Ectodermal cell (in vitro differentiated cells): ENCODE measurements around the gene GRID2IP.
A peak's percentile ranks its signal among the peaks of the same experiment; 100 is the strongest.

ENCODE experiments used
- H3K27ac ChIP-seq: 2 replicates; pipeline ENCODE4 v1.7.0; 2013; ENCODE audit warnings: mild to moderate bottlenecking, low read depth, low read length; ENCODE audit not compliant: insufficient read depth, poor library complexity, severe bottlenecking
- H3K27me3 ChIP-seq: 2 replicates; pipeline ENCODE4 v1.7.0; 2013; ENCODE audit warnings: mild to moderate bottlenecking, low read length; ENCODE audit not compliant: insufficient read depth, control insufficient read depth, poor library complexity, severe bottlenecking
- H3K36me3 ChIP-seq: one replicate; pipeline ENCODE4 v1.7.0; 2013; ENCODE audit warnings: low read length; ENCODE audit not compliant: control insufficient read depth, insufficient read depth
- H3K4me1 ChIP-seq: one replicate; pipeline ENCODE4 v1.7.0; 2013; ENCODE audit warnings: low read length; ENCODE audit not compliant: control insufficient read depth, insufficient read depth
- H3K4me3 ChIP-seq: 2 replicates; pipeline ENCODE4 v1.7.0; 2013; ENCODE audit warnings: low read depth, low read length, control low read depth; ENCODE audit not compliant: insufficient read depth
- H3K9me3 ChIP-seq: 2 replicates; pipeline ENCODE4 v1.7.0; 2013; ENCODE audit warnings: mild to moderate bottlenecking, low read length, moderate library complexity; ENCODE audit not compliant: control insufficient read depth
- WGBS, 2 experiments: methylation state at CpG; one replicate each; pipeline ENCODE4 v1.1.7; 2013; ENCODE audit warnings: missing lambda C conversion rate in 2 of 2; 5-methylcytosine and 5-hydroxymethylcytosine counted together

GRID2IP gene

DNA sequence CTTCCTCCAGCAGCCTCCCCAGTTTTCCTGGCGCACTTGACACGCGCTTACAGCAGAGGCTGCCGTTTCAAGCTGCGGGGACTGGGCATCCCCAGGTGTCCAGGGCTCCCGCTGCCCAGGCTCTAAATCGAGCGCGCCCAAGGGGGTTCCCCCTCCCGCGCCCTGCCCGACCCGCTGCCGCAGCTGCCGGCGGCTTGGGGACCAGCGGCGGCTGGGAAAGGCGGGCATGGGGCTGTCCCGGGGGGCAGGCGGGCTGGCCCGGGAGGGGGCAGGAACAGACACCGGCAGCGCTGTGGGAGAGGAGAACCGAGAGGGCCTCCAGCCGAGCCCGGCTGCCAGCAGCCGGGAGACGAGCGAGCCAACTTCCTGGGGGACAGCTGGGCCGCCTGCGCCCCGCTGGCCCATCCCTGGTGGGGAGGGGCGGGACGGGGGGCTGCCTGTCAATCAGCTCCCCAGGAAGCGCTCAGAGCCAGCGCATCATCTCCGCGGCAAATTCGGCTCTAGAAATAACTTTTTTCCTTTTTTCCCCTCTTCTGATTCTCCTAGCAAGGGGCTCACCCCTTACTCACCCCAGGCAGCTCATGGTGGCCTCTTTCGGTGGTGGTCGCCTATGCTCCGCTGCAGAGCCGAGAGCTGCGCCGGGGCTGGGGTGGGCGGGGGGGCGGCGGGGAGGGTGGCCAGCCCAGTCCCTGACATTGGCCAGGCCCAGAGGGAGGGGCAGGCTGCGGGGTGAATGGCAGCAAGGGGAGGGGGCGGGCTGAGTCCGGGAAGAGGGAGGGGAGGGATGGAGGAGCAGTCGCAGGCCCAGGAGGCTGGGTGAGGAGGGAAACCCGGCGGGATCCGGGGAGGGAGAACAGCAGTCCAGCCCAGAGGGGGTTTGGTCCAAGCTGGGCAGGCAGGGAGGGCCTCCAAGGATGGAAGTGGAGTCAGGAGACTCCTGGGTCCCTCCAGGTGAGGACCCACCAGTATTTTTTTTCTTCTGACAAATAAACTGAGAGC, 14.7 kb downstream of the GRID2IP start:
- Histone ChIP-seq H3K4me1 (no peaks in the 10 kb centered on the region), H3K36me3 (no peaks in the 10 kb centered on the region), H3K27me3 (peaks cover 58% of the 10 kb centered on the region), H3K27ac (no peak overlapping the region), H3K9me3 (no peaks in the 10 kb centered on the region), H3K4me3 (peak overlapping the region; percentile 8)
- 1% methylated on average over 56 of the region's 56 CpGs for WGBS, 2 experiments

DNA sequence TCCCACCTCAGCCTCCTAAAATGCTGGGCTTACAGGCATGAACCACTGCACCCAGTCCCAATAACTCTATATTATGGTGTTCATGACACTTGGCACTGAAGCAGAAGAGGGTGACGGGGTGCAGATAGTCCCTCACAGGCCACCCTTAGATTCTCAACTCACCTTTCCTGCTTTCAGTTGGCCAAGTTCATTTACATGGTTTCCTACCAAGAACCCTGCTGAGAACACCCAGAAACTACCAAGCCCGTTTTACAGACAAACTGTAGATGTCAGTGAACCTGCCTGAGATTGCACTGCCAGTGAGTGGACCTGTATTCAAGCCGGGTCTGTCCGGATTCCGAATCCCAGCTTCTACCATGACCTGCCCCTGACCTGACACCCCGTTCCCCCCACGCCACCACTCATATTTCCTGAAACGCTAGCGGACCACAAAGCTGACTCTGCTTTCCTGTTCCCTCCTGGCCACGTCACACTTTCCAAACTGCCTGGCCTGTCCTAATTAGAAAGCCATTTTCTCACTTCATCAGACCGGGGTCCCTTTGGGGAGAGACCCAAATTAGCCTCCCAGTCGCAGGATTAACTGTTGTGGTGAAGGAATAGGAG, 17.3 kb downstream of the GRID2IP start:
- Histone ChIP-seq H3K27ac (no peak overlapping the region), H3K9me3 (no peaks in the 10 kb centered on the region), H3K36me3 (no peaks in the 10 kb centered on the region), H3K27me3 (peaks cover 84% of the 10 kb centered on the region), H3K4me3 (no peak overlapping the region), H3K4me1 (peaks cover 6% of the 10 kb centered on the region)
- WGBS, 2 experiments: 82 to 87% methylated on average over 12 of the region's 12 CpGs

DNA sequence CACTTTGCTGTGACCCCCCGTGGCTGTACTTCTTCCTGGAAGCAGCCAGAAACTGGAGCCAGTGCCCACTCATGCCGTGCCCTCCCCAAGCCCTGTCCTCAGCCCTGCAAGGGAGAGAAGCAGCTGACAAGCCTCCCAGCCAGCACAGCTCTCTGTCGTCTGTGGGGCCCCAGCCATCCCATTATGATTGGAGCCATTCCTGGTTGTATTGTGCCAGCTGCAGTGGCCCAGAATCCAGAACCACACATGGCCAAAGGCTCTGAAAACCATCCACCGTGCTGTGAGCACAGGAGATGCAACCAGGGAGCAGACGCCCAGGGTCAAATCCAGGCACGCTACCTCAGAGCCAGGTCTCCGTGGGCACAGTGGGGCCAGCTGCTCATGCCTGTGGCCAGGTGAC, 18.7 kb downstream of the GRID2IP start:
- Histone ChIP-seq H3K4me1 (peaks cover 6% of the 10 kb centered on the region), H3K27me3 (peaks cover 95% of the 10 kb centered on the region), H3K36me3 (no peaks in the 10 kb centered on the region), H3K9me3 (no peaks in the 10 kb centered on the region), H3K27ac (no peak overlapping the region), H3K4me3 (no peak overlapping the region)
- 70 to 71% methylated on average over 7 of the region's 7 CpGs for WGBS, 2 experiments

DNA sequence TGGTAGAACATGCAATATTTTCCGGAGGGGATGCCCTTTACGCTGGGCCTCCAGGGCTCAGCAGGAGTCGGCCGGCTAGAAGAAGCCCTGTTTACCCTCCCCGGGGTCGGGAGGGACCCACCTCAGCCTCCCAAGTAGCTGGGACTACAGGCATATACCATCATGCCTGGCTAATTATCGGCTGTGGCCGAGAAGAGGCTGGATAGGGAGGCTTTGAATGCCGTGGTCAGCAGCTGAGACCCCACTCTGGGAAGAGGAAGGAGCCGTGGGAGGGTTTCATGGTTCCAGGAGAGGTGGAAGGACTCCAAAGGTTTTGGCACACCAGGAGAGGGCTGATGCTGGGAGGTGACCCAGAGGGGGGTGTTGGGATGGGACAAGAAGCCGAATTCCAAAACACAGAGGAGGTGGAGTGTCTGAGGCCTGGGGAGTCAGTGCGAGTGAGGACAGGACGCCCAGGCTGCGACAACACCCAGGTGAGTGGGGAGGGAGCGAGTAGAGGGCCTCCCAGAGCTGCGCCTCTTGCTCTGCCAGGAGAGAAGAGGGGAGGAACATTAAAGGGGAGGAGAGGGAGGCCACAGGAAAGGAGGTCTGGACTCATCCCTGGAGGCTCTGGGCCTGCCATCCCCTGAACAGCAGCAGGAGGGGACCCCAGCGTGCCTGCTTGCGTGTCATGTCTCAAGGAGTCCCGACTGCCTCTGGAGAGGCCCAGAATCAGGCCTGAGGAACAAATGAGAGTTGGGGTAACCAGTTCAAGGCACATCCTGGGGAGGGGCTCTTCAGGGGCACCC, 19.6 kb downstream of the GRID2IP start:
- peaks cover 96% of the 10 kb centered on the region for H3K27me3 ChIP-seq
- no peaks in the 10 kb centered on the region for H3K36me3 ChIP-seq
- 29 to 31% methylated on average over 19 of the region's 19 CpGs for WGBS, 2 experiments
- peak overlapping the region; percentile 54 for H3K4me3 ChIP-seq
- H3K9me3 ChIP-seq: no peaks in the 10 kb centered on the region
- H3K4me1 ChIP-seq: peaks cover 6% of the 10 kb centered on the region
- H3K27ac ChIP-seq: no peak overlapping the region

DNA sequence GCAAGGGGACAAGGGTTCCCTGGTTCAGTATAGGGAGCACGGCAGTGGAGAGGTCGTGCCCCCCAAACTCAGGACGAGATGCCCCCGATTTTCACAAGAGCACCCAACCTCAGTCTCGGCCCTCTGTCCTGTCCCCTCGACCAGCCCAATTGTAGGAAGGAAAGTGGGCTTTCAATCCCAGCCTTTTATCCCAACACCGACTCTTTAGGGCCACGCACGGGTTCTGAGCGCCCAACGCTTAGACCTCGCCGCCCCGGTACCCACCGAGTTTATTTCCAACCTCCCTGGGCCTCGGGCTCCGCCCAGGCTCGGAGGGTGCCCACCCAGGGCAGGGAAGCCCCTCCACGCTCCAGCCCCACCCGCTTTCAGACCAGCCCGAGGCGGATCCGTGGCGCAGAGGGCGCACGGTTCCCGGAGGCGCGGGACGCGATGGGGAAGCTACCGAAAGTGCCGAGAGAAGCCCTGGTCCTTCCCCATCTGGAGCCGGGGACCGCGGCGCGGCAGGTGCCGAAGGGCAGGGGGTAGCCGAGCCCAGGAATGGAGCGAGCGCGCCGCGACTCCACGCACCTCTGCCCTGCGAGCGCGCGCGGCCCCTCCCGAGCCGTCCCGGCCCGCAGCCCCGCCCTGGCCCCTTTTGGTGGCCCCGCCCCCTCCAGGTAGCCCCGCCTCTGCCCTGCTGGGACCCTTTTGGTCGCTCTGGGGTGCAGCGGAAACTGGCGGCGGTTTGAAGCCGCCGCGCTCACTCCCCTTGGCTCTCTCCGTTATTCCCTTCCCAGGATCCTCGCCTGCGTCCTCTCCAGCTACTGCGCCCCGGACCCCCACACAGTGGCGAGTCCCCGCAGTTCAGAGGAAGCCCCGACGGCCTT, 20.4 kb downstream of the GRID2IP start:
- no peak overlapping the region for H3K27ac ChIP-seq
- H3K36me3 ChIP-seq: no peaks in the 10 kb centered on the region
- H3K4me1 ChIP-seq: peaks cover 6% of the 10 kb centered on the region
- H3K27me3 ChIP-seq: peaks cover 96% of the 10 kb centered on the region
- H3K9me3 ChIP-seq: no peaks in the 10 kb centered on the region
- peak overlapping the region; percentile 54 for H3K4me3 ChIP-seq
- 1 to 2% methylated on average over 74 of the region's 74 CpGs for WGBS, 2 experiments

DNA sequence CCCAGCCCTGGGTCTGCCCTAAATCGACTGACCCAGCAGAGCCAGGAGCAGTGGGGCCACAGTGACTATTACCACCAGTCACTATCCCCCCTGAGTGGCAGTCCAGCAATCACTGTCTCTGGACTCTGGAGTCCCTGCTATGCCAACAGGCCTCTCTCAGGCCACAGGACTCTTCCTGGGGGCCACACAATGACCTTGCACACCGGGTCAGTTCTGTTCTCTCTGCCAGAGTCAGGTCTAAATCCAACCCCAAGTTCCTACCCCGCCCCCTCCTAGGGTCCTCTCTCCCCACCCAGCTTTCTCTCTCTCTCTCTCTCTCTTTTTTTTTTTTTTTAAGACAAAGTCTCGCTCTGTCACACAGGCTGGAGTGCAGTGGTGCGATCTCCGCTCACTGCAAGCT, 21.6 kb downstream of the GRID2IP start:
- Histone ChIP-seq H3K27me3 (peaks cover 94% of the 10 kb centered on the region), H3K36me3 (no peaks in the 10 kb centered on the region), H3K4me3 (no peak overlapping the region), H3K9me3 (no peaks in the 10 kb centered on the region), H3K27ac (no peak overlapping the region), H3K4me1 (peaks cover 6% of the 10 kb centered on the region)
- 54 to 56% methylated on average over 6 of the region's 6 CpGs for WGBS, 2 experiments

DNA sequence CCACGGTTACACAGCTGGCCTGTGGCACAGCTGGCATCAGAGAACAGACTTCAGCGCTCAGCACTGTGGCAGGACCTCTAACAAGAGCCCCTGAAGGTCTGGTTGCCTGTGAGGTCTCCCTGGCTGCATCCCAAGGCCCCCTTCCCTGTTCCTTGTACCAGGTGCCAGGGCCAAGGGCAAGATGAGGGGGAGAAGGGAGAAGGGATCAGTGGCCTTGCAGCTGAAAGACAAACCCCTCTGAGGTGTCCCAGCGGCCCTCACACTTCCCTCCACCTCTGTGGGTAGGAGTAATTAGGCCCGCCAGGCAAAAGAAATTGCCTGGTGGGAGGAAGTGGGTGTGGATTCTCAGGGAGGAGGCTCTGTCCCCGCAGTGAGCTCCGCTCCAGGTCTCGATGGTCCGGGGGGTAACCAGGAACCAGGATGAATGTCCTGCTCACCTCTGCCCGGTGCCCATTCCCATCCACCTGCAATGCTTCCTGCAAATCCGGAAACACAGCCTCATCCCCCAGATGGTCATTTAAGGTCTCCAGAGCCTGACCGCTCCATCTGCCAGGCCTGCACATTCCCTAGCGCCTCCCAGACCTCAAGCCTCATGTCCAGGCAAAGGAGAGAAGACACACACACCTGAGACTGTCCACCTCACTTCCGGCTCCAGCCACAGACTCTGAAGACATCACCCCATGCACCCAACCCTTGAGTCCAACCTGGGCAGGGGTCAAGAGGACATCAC, 22.7 kb downstream of the GRID2IP start:
- no peaks in the 10 kb centered on the region for H3K36me3 ChIP-seq
- peaks cover 89% of the 10 kb centered on the region for H3K27me3 ChIP-seq
- H3K27ac ChIP-seq: no peak overlapping the region
- H3K4me1 ChIP-seq: peaks cover 6% of the 10 kb centered on the region
- 83% methylated on average over 13 of the region's 13 CpGs for WGBS, 2 experiments
- no peaks in the 10 kb centered on the region for H3K9me3 ChIP-seq
- no peak overlapping the region for H3K4me3 ChIP-seq

DNA sequence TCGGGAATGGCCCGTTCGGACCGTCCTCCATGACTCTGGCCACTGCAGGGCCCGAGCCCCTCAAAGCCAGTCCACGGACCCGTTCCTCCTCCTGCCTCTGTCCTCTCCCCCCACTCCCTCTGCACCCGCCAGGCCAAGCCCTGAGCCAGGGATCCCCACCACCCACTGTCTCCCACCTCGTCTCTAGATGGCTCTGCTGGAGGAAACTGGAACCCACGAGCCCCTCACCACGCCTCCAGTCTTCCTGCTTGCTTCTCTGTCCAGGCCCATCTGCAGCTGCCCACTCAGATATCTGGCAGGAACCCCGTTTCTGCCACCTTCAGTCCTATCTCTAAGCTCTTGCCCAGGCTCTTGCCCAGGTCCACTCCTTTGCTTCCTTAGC, 24.3 kb downstream of the GRID2IP start:
- Histone ChIP-seq H3K36me3 (no peaks in the 10 kb centered on the region), H3K4me1 (peaks cover 6% of the 10 kb centered on the region), H3K27me3 (peaks cover 74% of the 10 kb centered on the region), H3K9me3 (no peaks in the 10 kb centered on the region), H3K4me3 (peak overlapping the region; percentile 29), H3K27ac (no peak overlapping the region)
- WGBS, 2 experiments: 52 to 59% methylated on average over 12 of the region's 12 CpGs
